Sigmoid colon (tissue), 7 donors: ENCODE measurements around the gene LMNTD2. TPM values are rescaled to one million over a fixed set of nuclear protein-coding genes. Genes with fewer than 3 reads are reported as not detected.

Experiments used
- DNase-seq: peaks from one replicate; pipeline ENCODE4 v3.0.0-alpha.2; 2019
- H3K27ac ChIP-seq, 4 donors: fragments of 200-600 bp; sonication (generic); one replicate each; pipeline ENCODE4 v1.5.1; 2016 to 2019; ENCODE audit warnings: mild to moderate bottlenecking in 1 of 4
- H3K27me3 ChIP-seq, 3 donors: fragments of 200-600 bp; sonication (generic); one replicate each; pipeline ENCODE4 v1.5.1; 2019; ENCODE audit warnings: mild to moderate bottlenecking in 1 of 3
- H3K36me3 ChIP-seq, 4 donors: fragments of 200-600 bp; sonication (generic); one replicate each; pipeline ENCODE4 v1.5.1; 2016 to 2019
- H3K4me1 ChIP-seq, 4 donors: fragments of 200-600 bp; sonication (generic); one replicate each; pipeline ENCODE4 v1.5.1; 2017 to 2019
- H3K4me3 ChIP-seq, 4 donors: fragments of 200-600 bp; sonication (generic); one replicate each; pipeline ENCODE4 v1.5.1; 2017 to 2019; ENCODE audit warnings: mild to moderate bottlenecking in 2 of 4, moderate library complexity in 1 of 4
- H3K9me3 ChIP-seq, 4 donors: fragments of 200-600 bp in 3 of 4; sonication (generic) in 3 of 4; one replicate each; pipeline versions ENCODE4 v1.5.1 to v1.6.1; 2013 to 2019
- EP300 ChIP-seq, 4 donors: sonication (generic); formaldehyde crosslinking; IDR thresholded peaks; one replicate each; pipeline ENCODE4 v1.6.1; 2017; ENCODE audit warnings: antibody characterized with exemption in 4 of 4
- POLR2A ChIP-seq, 2 donors: fragments of 450-650 bp; IDR thresholded peaks; one replicate each; pipeline ENCODE4 v1.6.1; 2016; ENCODE audit warnings: antibody characterized with exemption in 2 of 2, mild to moderate bottlenecking in 2 of 2, moderate library complexity in 2 of 2
- POLR2AphosphoS5 ChIP-seq, 4 donors: sonication (generic); formaldehyde crosslinking; IDR thresholded peaks; one replicate each; pipeline ENCODE4 v1.6.1; 2017; ENCODE audit warnings: antibody characterized with exemption in 4 of 4
- WGBS, 2 donors: extraction: QIAGEN DNeasy Blood & Tissue Kit; methylation state at CpG; one replicate each; pipeline ENCODE4 v1.1.7; 2013; 5-methylcytosine and 5-hydroxymethylcytosine counted together
- intact Hi-C: fragments of 100-400 bp; cut with DNase I; formaldehyde crosslinking; loops from one replicate; pipeline ENCODE4 v1.15.1; 2023
- polyA plus RNA-seq, 3 donors: library from polyadenylated mRNA; stranded (reverse); fragments of 200-250 nt; gene quantifications; one replicate each; pipeline ENCODE4 v1.2.3, GENCODE V29; 2013
- total RNA-seq, 4 donors: library from RNA; depleted of rRNA; stranded (reverse); fragments of >200 nt; gene quantifications; one replicate each; pipeline ENCODE4 v1.1.0, GENCODE V29; 2016
- TF ChIP-seq, protein P1 (sequence below), 4 experiments: fragments of 450-650 bp in 3 of 4; fragments of 200-600 bp in 1 of 4; IDR thresholded peaks; one replicate each; pipeline ENCODE4 v1.5.1; 2016 to 2019; ENCODE audit warnings: antibody characterized with exemption in 4 of 4, mild to moderate bottlenecking in 3 of 4, moderate library complexity in 2 of 4
- donor health status: healthy with polysubstance abuse.
- donor health status: Bipolar disorder and iron deficiency.
- donor health status: healthy.

The LMNTD2 gene
- total and polyA plus RNA-seq, 7 donors = 0.66 to 6.3 (median 1.3) TPM; not detected in 1

DNA sequence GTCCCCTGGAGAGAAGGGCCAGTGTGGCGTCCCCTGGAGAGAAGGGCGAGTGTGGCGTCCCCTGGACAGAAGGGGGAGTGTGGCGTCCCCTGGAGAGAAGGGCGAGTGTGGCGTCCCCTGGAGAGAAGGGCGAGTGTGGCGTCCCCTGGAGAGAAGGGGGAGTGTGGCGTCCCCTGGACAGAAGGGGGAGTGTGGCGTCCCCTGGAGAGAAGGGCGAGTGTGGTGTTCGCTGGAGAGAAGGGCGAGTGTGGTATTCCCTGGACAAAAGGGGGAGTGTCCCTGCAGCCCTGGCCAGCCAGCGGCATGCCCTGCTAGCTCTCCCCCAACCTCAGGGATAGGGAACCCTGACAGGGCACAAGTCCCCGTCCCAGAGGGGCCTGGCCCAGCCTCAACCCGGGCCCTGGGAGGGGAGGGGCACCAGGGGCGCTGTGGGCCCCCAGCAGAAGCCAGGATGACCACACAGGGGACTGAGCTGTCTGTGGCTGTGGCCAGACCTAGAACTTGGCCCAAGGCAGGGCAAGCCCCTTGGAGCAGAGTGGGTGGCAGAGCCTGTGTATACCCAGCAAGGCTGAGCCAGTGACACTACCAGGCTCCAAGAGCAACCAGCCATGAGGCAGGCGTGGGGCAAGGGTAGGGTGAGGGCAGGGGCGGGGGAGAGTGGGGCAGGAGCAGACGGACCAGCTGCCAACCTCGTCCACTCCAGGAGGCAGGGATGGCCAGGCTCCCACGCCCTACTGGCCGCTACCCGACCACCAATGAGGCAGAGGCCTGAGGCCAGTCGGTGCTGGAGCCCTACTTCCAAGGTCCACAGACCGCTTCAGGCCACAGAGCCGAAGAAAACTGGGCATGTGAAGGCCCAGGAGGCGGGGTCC is 29.3 kb downstream of the LMNTD2 start:
- H3K36me3 ChIP-seq = peaks cover 0 to 28% (median 22%) of the 10 kb centered on the region in 4 donors
- no peak for DNase-seq
- H3K27me3 ChIP-seq = peaks cover 0 to under 1% (median 0%) of the 10 kb centered on the region in 3 donors
- no peak overlapping the region for H3K27ac ChIP-seq
- peaks cover 0 to 21% (median 17%) of the 10 kb centered on the region in 4 donors for H3K4me1 ChIP-seq
- H3K4me3 ChIP-seq = no peak overlapping the region
- intact Hi-C loops = loop anchor here (10.0 kb wide), 1 partner anchor 296 kb away; the partner anchor contains the start of genes PSMD13 and SIRT3
- H3K9me3 ChIP-seq = no peaks in the 10 kb centered on the region
- WGBS, 2 donors = 89 to 90% methylated on average over 28 of the region's 28 CpGs
- TF ChIP-seq EP300 (IDR thresholded peaks at IDR 0.05) = no peak
- TF ChIP-seq, protein P1, sequence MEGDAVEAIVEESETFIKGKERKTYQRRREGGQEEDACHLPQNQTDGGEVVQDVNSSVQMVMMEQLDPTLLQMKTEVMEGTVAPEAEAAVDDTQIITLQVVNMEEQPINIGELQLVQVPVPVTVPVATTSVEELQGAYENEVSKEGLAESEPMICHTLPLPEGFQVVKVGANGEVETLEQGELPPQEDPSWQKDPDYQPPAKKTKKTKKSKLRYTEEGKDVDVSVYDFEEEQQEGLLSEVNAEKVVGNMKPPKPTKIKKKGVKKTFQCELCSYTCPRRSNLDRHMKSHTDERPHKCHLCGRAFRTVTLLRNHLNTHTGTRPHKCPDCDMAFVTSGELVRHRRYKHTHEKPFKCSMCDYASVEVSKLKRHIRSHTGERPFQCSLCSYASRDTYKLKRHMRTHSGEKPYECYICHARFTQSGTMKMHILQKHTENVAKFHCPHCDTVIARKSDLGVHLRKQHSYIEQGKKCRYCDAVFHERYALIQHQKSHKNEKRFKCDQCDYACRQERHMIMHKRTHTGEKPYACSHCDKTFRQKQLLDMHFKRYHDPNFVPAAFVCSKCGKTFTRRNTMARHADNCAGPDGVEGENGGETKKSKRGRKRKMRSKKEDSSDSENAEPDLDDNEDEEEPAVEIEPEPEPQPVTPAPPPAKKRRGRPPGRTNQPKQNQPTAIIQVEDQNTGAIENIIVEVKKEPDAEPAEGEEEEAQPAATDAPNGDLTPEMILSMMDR (IDR thresholded peaks at IDR 0.05) = no peak
- TF ChIP-seq POLR2AphosphoS5 (IDR thresholded peaks at IDR 0.05) = no peak
- TF ChIP-seq POLR2A (IDR thresholded peaks at IDR 0.05) = no peak

DNA sequence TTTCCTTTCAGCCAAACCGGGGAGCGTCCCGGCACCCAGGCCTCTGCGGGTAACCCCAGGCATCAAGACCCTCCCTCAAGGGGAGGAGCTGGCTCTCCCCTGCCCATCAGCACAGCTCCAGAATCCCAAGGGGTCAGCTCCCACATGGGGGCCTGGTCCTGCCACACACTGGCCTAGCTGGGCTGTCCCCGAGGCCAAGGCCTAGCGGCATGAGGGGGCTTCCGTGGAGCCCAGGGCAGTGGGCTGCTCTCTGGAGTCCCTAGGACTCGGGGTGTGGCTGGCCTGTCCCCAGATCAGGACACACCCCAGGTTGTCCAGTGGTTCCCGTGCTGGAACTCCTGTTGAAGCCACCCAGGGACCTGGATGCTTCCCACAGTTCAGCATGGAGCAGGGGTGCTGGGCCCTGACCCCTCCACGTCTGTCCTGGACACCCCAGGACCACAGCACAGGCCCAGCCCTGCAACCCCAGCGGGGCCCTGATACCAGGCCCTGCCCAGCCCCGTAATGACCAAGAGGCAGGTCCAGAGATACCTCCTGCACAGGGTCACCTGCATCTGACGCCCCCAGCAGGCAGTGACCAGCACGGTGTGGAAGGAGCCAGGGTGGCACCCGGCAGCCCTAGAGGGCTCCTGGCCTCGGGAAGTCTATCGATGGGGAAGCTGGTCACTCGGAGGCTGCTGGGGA is 30.7 kb downstream of the LMNTD2 start:
- H3K9me3 ChIP-seq = no peaks in the 10 kb centered on the region
- H3K4me1 ChIP-seq = peaks cover 0 to 16% (median 13%) of the 10 kb centered on the region in 4 donors
- no peak overlapping the region for H3K27ac ChIP-seq
- H3K4me3 ChIP-seq = no peak overlapping the region
- peaks cover 0 to 28% (median 22%) of the 10 kb centered on the region in 4 donors for H3K36me3 ChIP-seq
- intact Hi-C loops = loop anchor here (10.0 kb wide), 1 partner anchor 295 kb away; the partner anchor contains the start of genes PSMD13 and SIRT3
- no peak for DNase-seq
- H3K27me3 ChIP-seq = no peaks in the 10 kb centered on the region
- no peak for TF ChIP-seq POLR2AphosphoS5 (IDR thresholded peaks at IDR 0.05)
- TF ChIP-seq, protein P1 (IDR thresholded peaks at IDR 0.05) = no peak
- TF ChIP-seq POLR2A (IDR thresholded peaks at IDR 0.05) = no peak
- no peak for TF ChIP-seq EP300 (IDR thresholded peaks at IDR 0.05)
- WGBS, 2 donors = 79 to 86% methylated on average over 18 of the region's 18 CpGs

DNA sequence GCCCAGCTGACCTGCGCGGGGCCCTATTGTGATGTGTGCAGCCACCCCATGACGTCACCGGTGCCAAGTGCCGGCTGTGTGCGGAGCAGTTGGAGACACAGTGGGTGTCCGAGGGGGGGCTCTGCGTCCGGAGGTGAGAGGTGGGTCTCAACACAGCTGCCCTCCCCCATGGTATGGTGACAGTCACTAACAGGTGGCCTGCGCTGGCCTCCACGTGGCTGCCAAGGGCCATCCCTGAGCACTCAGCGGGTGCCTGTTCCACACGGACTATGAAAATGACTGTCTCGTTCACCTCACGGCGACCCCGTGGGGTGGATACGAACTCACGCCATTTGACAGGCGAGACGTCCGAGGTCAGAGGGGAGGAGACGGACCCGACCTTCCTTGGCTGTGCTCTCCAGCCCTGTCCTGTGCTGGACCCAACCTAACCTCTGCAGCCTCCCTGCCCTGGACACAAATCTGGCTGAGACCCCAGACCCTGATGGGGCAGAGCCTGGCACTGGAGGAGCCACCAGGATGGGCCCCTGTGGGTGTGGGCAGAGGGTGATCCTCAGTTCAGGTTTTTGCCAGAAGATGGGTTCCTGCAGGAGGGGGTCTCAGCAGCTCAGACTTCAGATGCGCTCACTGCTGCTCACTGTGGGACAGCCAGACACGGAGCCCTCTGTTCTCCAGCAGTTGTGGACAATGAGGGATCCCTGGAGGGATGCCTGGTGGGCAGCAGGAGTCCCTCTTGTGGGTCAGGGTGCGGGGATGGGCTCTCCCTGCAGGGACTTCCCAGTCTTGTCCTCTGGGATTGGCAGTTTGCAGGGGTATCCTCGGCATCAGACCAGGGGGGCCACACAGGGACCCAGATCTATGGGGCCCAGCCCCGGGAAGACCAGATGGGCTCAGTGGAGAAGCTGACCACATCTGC is 31.5 kb downstream of the LMNTD2 start:
- 78 to 82% methylated on average over 29 of the region's 29 CpGs for WGBS, 2 donors
- no peak for DNase-seq
- Histone ChIP-seq H3K4me3 (no peak overlapping the region), H3K27ac (no peak overlapping the region), H3K4me1 (peaks cover 0 to 10% (median 5%) of the 10 kb centered on the region in 4 donors), H3K36me3 (peaks cover 0 to 28% (median 22%) of the 10 kb centered on the region in 4 donors), H3K9me3 (no peaks in the 10 kb centered on the region), H3K27me3 (no peaks in the 10 kb centered on the region)
- intact Hi-C loops = no loop called here
- TF ChIP-seq POLR2A (IDR thresholded peaks at IDR 0.05) = no peak
- no peak for TF ChIP-seq POLR2AphosphoS5 (IDR thresholded peaks at IDR 0.05)
- no peak for TF ChIP-seq EP300 (IDR thresholded peaks at IDR 0.05)
- TF ChIP-seq, protein P1 (IDR thresholded peaks at IDR 0.05) = no peak

DNA sequence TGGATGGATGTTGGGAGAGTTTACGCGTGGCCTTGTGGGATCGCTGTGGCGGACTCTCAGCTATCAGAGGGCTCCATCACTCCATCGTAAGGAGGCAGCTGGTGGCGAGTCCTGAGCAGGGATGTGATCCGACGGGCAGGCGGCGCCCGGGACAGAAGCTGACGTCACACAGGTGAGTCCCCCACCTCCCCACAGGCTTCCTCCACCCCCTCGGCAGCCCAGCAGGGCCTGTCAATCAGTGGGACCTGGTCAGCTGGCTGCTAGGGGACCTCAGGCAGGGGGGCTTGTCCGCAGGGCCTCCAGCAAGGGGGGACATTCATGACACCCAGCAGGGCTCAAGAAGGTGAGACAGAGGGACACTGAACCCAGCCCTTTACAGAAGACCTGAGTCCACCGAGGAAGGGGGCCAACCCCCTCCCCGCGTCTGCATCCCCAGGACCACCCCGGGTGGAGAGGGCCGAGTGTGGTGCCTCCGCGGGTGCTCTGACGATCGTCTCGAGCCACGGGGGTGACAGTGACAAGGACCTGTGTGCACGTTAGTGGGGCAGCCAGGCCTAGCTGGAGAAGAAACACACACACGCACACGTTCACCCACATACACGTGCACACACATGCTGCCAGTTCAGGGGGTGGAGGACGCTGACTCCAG is 32.2 kb downstream of the LMNTD2 start:
- Histone ChIP-seq H3K9me3 (no peaks in the 10 kb centered on the region), H3K4me3 (no peak overlapping the region), H3K4me1 (peaks cover 0 to 2% (median 0%) of the 10 kb centered on the region in 4 donors), H3K36me3 (peaks cover 0 to 23% (median 18%) of the 10 kb centered on the region in 4 donors), H3K27ac (no peak overlapping the region), H3K27me3 (no peaks in the 10 kb centered on the region)
- TF ChIP-seq, protein P1 (IDR thresholded peaks at IDR 0.05) = no peak
- TF ChIP-seq POLR2AphosphoS5 (IDR thresholded peaks at IDR 0.05) (no peak), EP300 (IDR thresholded peaks at IDR 0.05) (no peak), POLR2A (IDR thresholded peaks at IDR 0.05) (no peak)
- intact Hi-C loops = no loop called here
- WGBS, 2 donors = 86 to 87% methylated on average over 30 of the region's 30 CpGs
- DNase-seq = no peak
